Stimulated activated CD4-positive, alpha-beta T cell treated with anti-CD3 and anti-CD28 coated beads, TNF-alpha, amount 100 ng/mL, for 48 hours (primary cell): ENCODE data around the gene ARL17B.
"Not testable (repeated sequence)": the region's sequence is repeated elsewhere in the genome, so short reads cannot be mapped to it uniquely, and the experiment has no call there.

Experiments used
- DNase-seq, 3 donors: peaks; one replicate each; pipeline ENCODE4 v3.0.0-alpha.2; 2020; ENCODE audit warnings: low read depth in 3 of 3

Gene ARL17B

GRCh38 chr17:46252804-46253203, 108.8 kb downstream of the ARL17B start:
- DNase-seq, result not testable (repeated sequence)

- DNase-seq, result not testable (repeated sequence)
Observed at GRCh38 chr17:46249153-46249552, 112.4 kb downstream of the ARL17B start.

- not testable (repeated sequence) for DNase-seq
Observed at GRCh38 chr17:46244949-46245768, 116.4 kb downstream of the ARL17B start.

- DNase-seq, result not testable (repeated sequence)
Observed at GRCh38 chr17:46244339-46244913, 117.1 kb downstream of the ARL17B start.

GRCh38 chr17:46243928-46244327, 117.6 kb downstream of the ARL17B start:
- DNase-seq, result not testable (repeated sequence)

- DNase-seq, result not testable (repeated sequence)
Observed at GRCh38 chr17:46243505-46243904, 118.1 kb downstream of the ARL17B start.

- not testable (repeated sequence) for DNase-seq
Observed at GRCh38 chr17:46231359-46231758, 130.2 kb downstream of the ARL17B start.

- peak; percentile 81 to 93 (median 88) for DNase-seq
Observed at GRCh38 chr17:46225274-46225794, 136.2 kb downstream of the ARL17B start.

- DNase-seq, result not testable (repeated sequence)
Observed at GRCh38 chr17:46224864-46225263, 136.7 kb downstream of the ARL17B start.
